ENCODE results near the gene FOXJ1. TPM values are rescaled to one million over a fixed set of nuclear protein-coding genes. Genes with fewer than 3 reads are reported as not detected.
A peak's percentile ranks its signal among the peaks of the same experiment; 100 is the strongest.

FOXJ1 gene
- total and polyA plus RNA-seq, 2 of the 13 experiments (the other 11 are each of a cell fraction or from before 2014, with no cell fraction given) = 0.98 to 1.6 TPM

DNA sequence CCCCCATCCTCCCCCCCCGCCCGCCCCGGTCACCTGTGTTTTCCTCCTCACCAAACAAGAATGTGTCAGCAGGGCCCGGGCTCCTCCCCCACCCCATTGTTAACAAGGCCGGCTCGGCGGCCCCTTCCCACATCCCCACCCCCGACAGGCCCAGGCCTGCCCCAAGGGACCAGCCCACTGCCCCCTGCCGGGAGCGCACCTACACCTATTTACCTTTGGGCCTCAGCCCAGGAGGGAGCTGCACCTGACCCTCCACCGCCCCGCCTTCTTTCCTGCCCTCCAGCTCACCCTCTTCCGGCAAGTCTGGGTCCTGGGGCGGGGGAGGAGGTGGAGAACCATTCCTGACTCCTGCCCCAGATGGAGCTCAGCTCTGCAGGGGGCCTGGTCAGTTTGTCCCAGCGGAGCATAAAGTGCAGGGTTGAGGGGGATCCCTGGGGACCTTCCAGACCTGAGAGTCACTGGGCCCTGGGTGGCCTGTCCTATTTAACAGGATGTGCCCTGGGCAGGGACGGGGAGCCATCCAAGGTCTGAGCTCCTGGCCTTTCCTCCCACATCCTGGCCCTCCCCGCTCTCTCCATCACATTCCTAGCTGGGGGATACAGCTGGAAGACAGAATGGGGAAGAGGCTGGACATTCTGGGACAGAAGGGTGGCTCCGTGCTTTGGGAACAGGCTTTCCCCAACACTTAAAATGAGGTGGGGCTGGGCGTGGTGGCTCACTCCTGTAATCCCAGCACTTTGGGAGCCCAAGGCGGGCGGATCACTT, 8.3 kb downstream of the FOXJ1 start (continued):
- TF ChIP-seq HCFC1 (IDR thresholded peaks at IDR 0.05; ENCODE audit: low read depth, low read length) (no peak), KLF15 (CRISPR knock-in tag; IDR thresholded peaks at IDR 0.05; ENCODE audit: borderline replicate concordance) (no peak), ZNF883 (CRISPR knock-in tag; IDR thresholded peaks at IDR 0.05; ENCODE audit: not compliant biosample characterization) (no peak), HDAC6 (IDR thresholded peaks at IDR 0.05; ENCODE audit: low read depth, low read length) (no peak), ZNF570 (CRISPR knock-in tag; IDR thresholded peaks at IDR 0.05; ENCODE audit: borderline replicate concordance) (no peak), ZSCAN20 (CRISPR knock-in tag; IDR thresholded peaks at IDR 0.05; ENCODE audit: borderline replicate concordance) (no peak), ZNF660 (CRISPR knock-in tag; IDR thresholded peaks at IDR 0.05; ENCODE audit: borderline replicate concordance, low read depth) (no peak), NFYB (CRISPR knock-in tag; IDR thresholded peaks at IDR 0.05) (no peak), TARDBP (CRISPR knock-in tag; IDR thresholded peaks at IDR 0.05) (peak; percentile 58; the same call in 1 of the 2 replicates), FOXK2 (IDR thresholded peaks at IDR 0.05) (no peak), TAF15 (IDR thresholded peaks at IDR 0.05; ENCODE audit: low read depth, low read length, poor library complexity, severe bottlenecking) (no peak), ZNF354B (CRISPR knock-in tag; IDR thresholded peaks at IDR 0.05) (no peak), SP4 (CRISPR knock-in tag; IDR thresholded peaks at IDR 0.05) (0 out of 2 replicates have a peak, but pooled peaks have one; percentile 42), POLR2A (IDR thresholded peaks at IDR 0.05; ENCODE audit: insufficient read depth in 1 of 2, low read depth in 2 of 2, low read length in 2 of 2) (no peak), PHB2 (IDR thresholded peaks at IDR 0.05; ENCODE audit: partially characterized antibody) (no peak), RCOR2 (CRISPR knock-in tag; IDR thresholded peaks at IDR 0.05) (peak; percentile 56; the same call in 1 of the 2 replicates), ZNF3 (CRISPR knock-in tag; IDR thresholded peaks at IDR 0.05) (no peak), SMAD1 (CRISPR knock-in tag; IDR thresholded peaks at IDR 0.05; ENCODE audit: borderline replicate concordance, low read depth) (0 out of 2 replicates have a peak, but pooled peaks have one; percentile 39), CC2D1A (CRISPR knock-in tag; IDR thresholded peaks at IDR 0.05) (no peak)
- TF ChIP-seq, protein P1, sequence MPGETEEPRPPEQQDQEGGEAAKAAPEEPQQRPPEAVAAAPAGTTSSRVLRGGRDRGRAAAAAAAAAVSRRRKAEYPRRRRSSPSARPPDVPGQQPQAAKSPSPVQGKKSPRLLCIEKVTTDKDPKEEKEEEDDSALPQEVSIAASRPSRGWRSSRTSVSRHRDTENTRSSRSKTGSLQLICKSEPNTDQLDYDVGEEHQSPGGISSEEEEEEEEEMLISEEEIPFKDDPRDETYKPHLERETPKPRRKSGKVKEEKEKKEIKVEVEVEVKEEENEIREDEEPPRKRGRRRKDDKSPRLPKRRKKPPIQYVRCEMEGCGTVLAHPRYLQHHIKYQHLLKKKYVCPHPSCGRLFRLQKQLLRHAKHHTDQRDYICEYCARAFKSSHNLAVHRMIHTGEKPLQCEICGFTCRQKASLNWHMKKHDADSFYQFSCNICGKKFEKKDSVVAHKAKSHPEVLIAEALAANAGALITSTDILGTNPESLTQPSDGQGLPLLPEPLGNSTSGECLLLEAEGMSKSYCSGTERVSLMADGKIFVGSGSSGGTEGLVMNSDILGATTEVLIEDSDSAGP (CRISPR knock-in tag; IDR thresholded peaks at IDR 0.05; ENCODE audit: borderline replicate concordance) = no peak; the same call in 1 of the 2 replicates
- TF ChIP-seq, protein P2, sequence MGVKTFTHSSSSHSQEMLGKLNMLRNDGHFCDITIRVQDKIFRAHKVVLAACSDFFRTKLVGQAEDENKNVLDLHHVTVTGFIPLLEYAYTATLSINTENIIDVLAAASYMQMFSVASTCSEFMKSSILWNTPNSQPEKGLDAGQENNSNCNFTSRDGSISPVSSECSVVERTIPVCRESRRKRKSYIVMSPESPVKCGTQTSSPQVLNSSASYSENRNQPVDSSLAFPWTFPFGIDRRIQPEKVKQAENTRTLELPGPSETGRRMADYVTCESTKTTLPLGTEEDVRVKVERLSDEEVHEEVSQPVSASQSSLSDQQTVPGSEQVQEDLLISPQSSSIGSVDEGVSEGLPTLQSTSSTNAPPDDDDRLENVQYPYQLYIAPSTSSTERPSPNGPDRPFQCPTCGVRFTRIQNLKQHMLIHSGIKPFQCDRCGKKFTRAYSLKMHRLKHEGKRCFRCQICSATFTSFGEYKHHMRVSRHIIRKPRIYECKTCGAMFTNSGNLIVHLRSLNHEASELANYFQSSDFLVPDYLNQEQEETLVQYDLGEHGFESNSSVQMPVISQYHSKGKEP (CRISPR knock-in tag; IDR thresholded peaks at IDR 0.05) = no peak
- TF ChIP-seq, protein P3, sequence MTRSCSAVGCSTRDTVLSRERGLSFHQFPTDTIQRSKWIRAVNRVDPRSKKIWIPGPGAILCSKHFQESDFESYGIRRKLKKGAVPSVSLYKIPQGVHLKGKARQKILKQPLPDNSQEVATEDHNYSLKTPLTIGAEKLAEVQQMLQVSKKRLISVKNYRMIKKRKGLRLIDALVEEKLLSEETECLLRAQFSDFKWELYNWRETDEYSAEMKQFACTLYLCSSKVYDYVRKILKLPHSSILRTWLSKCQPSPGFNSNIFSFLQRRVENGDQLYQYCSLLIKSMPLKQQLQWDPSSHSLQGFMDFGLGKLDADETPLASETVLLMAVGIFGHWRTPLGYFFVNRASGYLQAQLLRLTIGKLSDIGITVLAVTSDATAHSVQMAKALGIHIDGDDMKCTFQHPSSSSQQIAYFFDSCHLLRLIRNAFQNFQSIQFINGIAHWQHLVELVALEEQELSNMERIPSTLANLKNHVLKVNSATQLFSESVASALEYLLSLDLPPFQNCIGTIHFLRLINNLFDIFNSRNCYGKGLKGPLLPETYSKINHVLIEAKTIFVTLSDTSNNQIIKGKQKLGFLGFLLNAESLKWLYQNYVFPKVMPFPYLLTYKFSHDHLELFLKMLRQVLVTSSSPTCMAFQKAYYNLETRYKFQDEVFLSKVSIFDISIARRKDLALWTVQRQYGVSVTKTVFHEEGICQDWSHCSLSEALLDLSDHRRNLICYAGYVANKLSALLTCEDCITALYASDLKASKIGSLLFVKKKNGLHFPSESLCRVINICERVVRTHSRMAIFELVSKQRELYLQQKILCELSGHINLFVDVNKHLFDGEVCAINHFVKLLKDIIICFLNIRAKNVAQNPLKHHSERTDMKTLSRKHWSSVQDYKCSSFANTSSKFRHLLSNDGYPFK (CRISPR knock-in tag; IDR thresholded peaks at IDR 0.05; ENCODE audit: borderline replicate concordance) = peak; percentile 67; the same call in 1 of the 2 replicates
- TF ChIP-seq, protein P4, sequence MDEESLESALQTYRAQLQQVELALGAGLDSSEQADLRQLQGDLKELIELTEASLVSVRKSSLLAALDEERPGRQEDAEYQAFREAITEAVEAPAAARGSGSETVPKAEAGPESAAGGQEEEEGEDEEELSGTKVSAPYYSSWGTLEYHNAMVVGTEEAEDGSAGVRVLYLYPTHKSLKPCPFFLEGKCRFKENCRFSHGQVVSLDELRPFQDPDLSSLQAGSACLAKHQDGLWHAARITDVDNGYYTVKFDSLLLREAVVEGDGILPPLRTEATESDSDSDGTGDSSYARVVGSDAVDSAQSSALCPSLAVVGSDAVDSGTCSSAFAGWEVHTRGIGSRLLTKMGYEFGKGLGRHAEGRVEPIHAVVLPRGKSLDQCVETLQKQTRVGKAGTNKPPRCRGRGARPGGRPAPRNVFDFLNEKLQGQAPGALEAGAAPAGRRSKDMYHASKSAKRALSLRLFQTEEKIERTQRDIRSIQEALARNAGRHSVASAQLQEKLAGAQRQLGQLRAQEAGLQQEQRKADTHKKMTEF (CRISPR knock-in tag; IDR thresholded peaks at IDR 0.05) = peak; percentile 24; the same call in 1 of the 2 replicates
